BJ (cell line): ENCODE measurements around the gene ZGPAT. TPM values are rescaled to one million over a fixed set of nuclear protein-coding genes. Genes with fewer than 3 reads are reported as not detected.

ENCODE experiments used
- CTCF ChIA-PET: fragments of 350-600 bp; formaldehyde crosslinking; extraction: SDS; loops from one replicate; lab custom pipeline; 2021; ENCODE audit warnings: antibody characterized with exemption, inconsistent platforms; lab: Yijun Ruan, JAX
- POLR2A ChIA-PET: fragments of 300-600 bp; sonication (Branson Sonifier 250); formaldehyde crosslinking; extraction: SDS; loops from one replicate; lab custom pipeline; 2021; ENCODE audit warnings: antibody characterized with exemption; lab: Charles Lee
- DNase-seq: peaks from one replicate; pipeline ENCODE4 v3.0.0-alpha.2; 2011; ENCODE audit warnings: low read depth
- H3K27me3 ChIP-seq: 2 replicates; pipeline ENCODE4 v1.6.0; 2011; ENCODE audit warnings: low read length; ENCODE audit not compliant: control insufficient read depth, insufficient read depth
- H3K36me3 ChIP-seq: 2 replicates; pipeline ENCODE4 v1.5.1; 2011; ENCODE audit warnings: low read length; ENCODE audit not compliant: control insufficient read depth, insufficient read depth
- H3K4me3 ChIP-seq: 2 replicates; pipeline ENCODE4 v1.5.1; 2011; ENCODE audit warnings: low read depth, mild to moderate bottlenecking, control low read depth, low read length
- polyA plus RNA-seq: library from polyadenylated mRNA; depleted of rRNA; stranded (reverse); fragments of >200 nt; gene quantifications from 2 replicates; pipeline ENCODE4 v1.2.3, GENCODE V29; 2011
- TF ChIP-seq, protein P1 (sequence below): IDR thresholded peaks from 2 replicates; pipeline ENCODE4 v1.5.1; 2011; ENCODE audit warnings: low read depth, mild to moderate bottlenecking, control low read depth, inconsistent platforms, low read length, moderate library complexity; ENCODE audit not compliant: insufficient read depth

Gene ZGPAT
- polyA plus RNA-seq, 1 experiment, result 15.9 TPM

DNA sequence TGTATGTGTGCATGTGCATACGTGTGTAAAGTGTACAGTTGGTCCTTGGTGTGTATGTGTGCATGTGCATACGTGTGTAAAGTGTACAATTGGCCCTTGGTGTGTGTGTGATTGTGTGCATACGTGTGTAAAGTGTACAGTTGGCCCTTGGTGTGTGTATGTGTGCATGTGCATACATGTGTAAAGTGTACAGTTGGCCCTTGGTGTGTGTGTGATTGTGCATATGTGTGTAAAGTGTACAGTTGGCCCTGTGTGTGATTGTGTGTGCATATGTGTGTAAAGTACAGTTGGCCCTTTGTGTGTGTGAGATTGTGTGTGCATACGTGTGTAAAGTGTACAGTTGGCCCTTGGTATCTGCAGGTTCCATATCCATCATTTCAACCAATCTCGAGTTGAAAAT, 23.6 kb downstream of the ZGPAT start:
- TF ChIP-seq, protein P1, sequence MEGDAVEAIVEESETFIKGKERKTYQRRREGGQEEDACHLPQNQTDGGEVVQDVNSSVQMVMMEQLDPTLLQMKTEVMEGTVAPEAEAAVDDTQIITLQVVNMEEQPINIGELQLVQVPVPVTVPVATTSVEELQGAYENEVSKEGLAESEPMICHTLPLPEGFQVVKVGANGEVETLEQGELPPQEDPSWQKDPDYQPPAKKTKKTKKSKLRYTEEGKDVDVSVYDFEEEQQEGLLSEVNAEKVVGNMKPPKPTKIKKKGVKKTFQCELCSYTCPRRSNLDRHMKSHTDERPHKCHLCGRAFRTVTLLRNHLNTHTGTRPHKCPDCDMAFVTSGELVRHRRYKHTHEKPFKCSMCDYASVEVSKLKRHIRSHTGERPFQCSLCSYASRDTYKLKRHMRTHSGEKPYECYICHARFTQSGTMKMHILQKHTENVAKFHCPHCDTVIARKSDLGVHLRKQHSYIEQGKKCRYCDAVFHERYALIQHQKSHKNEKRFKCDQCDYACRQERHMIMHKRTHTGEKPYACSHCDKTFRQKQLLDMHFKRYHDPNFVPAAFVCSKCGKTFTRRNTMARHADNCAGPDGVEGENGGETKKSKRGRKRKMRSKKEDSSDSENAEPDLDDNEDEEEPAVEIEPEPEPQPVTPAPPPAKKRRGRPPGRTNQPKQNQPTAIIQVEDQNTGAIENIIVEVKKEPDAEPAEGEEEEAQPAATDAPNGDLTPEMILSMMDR, result no peak
- CTCF ChIA-PET, result no interaction called here
- POLR2A ChIA-PET, result no interaction called here
- Histone ChIP-seq H3K27me3 (no peaks in the 10 kb centered on the region), H3K36me3 (peaks cover 22% of the 10 kb centered on the region), H3K4me3 (no peak overlapping the region)
- DNase-seq, result no peak

DNA sequence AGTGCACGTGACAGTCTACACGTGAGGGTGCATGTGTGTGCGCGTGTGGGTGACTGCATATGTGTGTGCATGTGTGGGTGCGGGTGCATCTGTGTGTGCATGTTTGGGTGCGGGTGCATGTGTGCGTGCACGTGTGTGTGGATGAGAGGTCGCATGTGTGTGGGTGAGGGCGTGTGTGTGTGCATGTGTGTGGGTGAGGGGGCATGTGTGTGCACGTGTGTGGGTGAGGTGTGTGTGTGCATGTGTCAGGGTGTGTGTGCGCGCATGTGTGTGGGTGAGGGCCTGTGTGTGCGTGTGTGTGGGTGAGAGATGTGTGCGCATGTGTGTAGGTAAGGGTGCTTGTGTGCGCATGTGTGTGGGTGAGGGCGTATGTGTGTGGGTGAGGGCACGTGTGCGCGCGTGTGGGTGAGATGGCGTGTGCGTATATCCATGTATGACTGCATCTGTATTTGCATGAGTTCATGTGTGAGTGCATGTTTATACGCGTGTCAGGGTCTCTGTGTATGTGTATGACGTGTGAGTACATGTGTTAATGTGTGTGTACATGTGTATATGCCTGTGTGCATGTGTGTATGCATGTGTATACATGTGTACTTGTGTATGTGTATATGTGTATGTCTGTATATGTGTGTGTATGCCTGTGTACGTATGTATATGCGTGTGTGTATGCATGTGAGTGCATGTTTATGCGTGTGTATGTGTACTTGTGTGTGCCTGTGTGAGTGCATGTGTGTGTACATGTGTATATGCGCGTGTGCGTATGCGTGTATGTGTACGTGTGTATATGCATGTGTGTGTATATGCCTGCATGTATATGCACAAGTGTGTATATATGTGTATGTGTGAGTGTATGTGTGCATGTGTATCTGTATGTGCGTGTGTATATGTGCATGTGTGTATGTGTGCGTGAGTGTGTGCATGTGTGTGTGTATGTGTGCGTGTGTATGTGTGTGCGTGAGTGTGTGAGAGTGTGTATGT, 24.6 kb downstream of the ZGPAT start:
- Histone ChIP-seq H3K27me3 (no peaks in the 10 kb centered on the region), H3K4me3 (no peak overlapping the region), H3K36me3 (peaks cover 24% of the 10 kb centered on the region)
- TF ChIP-seq, protein P1, result no peak
- no peak for DNase-seq
- ChIA-PET POLR2A (no interaction called here), CTCF (no interaction called here)

DNA sequence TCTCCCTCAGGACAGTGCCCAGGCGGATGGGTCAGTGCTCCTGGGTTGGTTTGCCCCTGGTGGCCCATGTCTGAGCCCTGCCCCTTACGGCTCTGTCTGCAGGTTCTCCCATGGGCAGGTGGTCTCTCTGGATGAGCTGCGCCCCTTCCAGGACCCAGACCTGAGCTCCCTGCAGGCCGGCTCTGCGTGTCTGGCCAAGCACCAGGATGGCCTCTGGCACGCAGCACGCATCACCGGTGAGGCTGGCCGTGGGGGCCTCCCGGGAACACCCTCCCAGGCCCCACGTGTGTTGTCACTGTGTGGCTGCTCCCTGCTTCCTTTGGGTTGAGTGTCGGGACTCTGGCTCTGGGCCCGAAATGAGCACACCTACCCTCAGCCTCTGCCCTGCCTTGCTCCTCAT, 25.3 kb downstream of the ZGPAT start:
- Histone ChIP-seq H3K27me3 (no peaks in the 10 kb centered on the region), H3K36me3 (peaks cover 24% of the 10 kb centered on the region), H3K4me3 (no peak overlapping the region)
- TF ChIP-seq, protein P1, result no peak
- CTCF ChIA-PET, result no interaction called here
- POLR2A ChIA-PET, result no interaction called here
- no peak for DNase-seq

DNA sequence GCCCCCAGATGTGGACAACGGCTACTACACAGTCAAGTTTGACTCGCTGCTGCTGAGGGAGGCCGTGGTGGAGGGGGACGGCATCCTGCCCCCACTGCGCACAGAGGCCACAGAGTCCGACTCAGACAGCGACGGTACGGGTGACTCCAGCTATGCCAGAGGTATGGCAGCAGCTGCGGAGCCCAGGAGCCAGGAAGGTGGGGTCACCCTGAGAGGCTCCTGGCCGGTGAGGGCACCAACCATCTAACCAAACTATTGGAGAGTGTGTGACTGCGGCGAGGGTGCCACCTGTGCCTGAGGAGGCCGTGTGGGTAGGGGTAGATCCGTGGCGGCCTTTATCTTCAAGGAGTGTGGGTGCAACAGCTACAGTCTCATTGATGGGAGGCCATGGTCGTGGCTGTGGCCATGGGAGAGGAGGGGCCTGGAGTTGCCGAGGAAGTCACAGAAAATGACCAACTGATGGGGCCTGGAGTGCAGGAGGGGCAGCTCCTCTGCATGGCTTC, 25.8 kb downstream of the ZGPAT start:
- DNase-seq, result no peak
- peaks cover 21% of the 10 kb centered on the region for H3K36me3 ChIP-seq
- ChIA-PET CTCF (no interaction called here), POLR2A (no interaction called here)
- TF ChIP-seq, protein P1, result no peak
- H3K4me3 ChIP-seq, result no peak overlapping the region
- no peaks in the 10 kb centered on the region for H3K27me3 ChIP-seq

DNA sequence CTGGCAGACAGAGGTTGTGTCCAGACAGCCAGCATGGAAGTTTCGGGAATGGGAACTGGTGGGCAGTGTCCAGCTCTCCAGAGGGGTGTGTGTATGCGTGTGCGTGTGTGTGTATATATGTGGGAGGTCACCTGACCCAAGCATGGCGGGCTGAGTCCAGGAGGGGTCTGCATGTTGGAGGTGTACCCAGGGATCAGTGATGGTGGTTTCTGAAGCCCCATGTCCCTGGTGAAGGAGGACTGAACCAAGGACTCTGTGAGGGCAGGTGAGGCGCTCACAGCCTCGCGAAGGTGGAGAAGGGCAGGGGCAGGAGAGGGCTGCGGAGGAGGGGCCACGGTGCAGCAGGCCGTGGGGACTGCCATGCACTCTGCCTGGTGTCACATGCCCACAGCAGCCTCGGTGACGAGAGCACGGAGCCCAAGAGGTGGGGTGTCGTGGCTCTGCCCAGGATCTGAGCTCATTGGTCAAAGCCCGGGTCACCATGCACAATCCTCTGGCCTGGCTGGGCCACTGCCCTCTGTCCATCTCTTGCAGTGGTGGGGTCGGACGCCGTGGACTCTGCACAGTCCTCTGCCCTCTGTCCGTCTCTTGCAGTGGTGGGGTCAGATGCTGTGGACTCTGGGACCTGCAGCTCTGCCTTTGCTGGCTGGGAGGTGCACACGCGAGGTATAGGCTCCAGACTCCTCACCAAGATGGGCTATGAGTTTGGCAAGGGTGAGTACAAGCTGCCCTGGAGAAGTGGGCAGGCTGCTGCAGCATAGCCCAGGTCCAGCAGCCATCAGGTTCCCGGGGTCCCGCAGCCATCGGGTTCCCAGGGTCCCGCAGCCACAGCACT, 26.5 kb downstream of the ZGPAT start:
- no peaks in the 10 kb centered on the region for H3K27me3 ChIP-seq
- ChIA-PET CTCF (no interaction called here), POLR2A (no interaction called here)
- DNase-seq, result no peak
- peaks cover 21% of the 10 kb centered on the region for H3K36me3 ChIP-seq
- TF ChIP-seq, protein P1, result no peak
- H3K4me3 ChIP-seq, result no peak overlapping the region
